ENCODE data around the gene RFFL. TPM values are rescaled to one million over a fixed set of nuclear protein-coding genes. Genes with fewer than 3 reads are reported as not detected.

Gene RFFL
- total and polyA plus RNA-seq, 9 of the 15 experiments (the other 6 are each of a cell fraction or from before 2014, with no cell fraction given): 3.4 to 18.1 (median 12.8) TPM

DNA sequence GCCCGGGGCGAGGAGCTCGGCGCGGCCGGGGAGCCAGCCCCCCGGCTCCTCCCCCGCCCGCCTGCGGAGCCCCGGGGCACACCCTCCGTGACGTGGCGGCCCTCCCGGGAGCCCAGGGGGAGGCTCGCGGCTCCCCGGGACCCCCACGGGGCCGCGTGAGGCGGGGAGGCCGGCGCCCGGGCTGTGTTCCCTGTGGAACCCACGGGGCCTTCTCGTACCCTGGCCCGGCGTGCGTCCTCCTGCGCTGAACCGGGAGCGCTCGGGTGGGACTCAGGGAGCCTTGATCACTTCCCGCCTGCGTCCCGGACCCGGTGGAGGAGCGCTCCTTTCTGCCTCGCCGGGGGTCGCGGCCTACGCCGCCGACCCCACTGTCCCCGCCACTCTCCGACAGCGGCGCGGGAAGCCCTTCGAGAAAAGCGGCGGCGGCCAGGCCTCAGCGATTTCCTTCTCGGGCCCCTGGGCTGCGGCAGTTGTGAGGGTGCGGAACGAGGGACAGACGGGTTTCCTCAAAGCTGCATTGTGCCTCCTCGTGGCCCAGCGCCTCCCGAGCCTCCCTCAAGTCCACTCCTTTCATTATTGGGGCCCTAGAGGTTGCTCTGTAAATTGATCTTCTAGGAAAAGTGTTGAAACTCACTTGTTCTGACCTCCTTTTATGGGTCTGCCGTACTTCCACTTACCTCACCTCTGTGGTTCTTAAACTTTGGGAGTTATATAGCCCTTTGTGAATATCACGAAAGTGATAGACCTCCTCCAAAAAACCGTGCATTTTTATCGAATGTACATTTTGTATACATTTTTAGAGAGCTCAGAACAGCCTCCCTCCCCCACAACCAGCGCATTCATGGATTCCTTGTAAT lies 82.6 kb downstream of the RFFL start (continued):
- TF ChIP-seq NR2F6 (CRISPR knock-in tag; IDR thresholded peaks at IDR 0.05) (no peak), DDX20 (tag; IDR thresholded peaks at IDR 0.05; ENCODE audit: low read depth) (no peak), SP1 (CRISPR knock-in tag; IDR thresholded peaks at IDR 0.05) (0 out of 2 replicates have a peak, but pooled peaks have one; percentile 4), POLR2G (IDR thresholded peaks at IDR 0.05; ENCODE audit: low read depth, low read length) (peak; percentile 91), SMAD1 (IDR thresholded peaks at IDR 0.05; ENCODE audit: low read depth, low read length, partially characterized antibody) (peak; percentile 3), HNRNPLL (IDR thresholded peaks at IDR 0.05; ENCODE audit: low read depth, low read length, poor library complexity, severe bottlenecking) (no peak), ZNF766 (CRISPR knock-in tag; conservative IDR thresholded peaks at IDR 0.05) (no peak; the same call in 1 of the 2 replicates), PTBP1 (IDR thresholded peaks at IDR 0.05; ENCODE audit: low read depth, low read length) (no peak), DIDO1 (tag; IDR thresholded peaks at IDR 0.05; ENCODE audit: low read depth) (no peak), MTA1 (IDR thresholded peaks at IDR 0.05; ENCODE audit: borderline replicate concordance) (no peak; the same call in 1 of the 2 replicates), KAT2B (IDR thresholded peaks at IDR 0.05; ENCODE audit: low read depth, low read length) (no peak), HBP1 (CRISPR knock-in tag; IDR thresholded peaks at IDR 0.05) (no peak), HNRNPL (IDR thresholded peaks at IDR 0.05; ENCODE audit: low read depth, low read length) (0 out of 2 replicates have a peak, but pooled peaks have one; percentile 48), EWSR1 (IDR thresholded peaks at IDR 0.05; ENCODE audit: borderline replicate concordance, low read depth, partially characterized antibody) (no peak), SRF (CRISPR knock-in tag; IDR thresholded peaks at IDR 0.05) (peak in 1 of 2 experiments; percentile 58; a peak in 1 of 4 replicates), ZSCAN32 (CRISPR knock-in tag; IDR thresholded peaks at IDR 0.05) (no peak), SIN3B (IDR thresholded peaks at IDR 0.05; ENCODE audit: low read depth) (peak; percentile 65; the same call in 1 of the 2 replicates), MTA2 (IDR thresholded peaks at IDR 0.05; ENCODE audit: low read depth) (no peak), MXD1 (CRISPR knock-in tag; IDR thresholded peaks at IDR 0.05; ENCODE audit: borderline replicate concordance, poor library complexity, severe bottlenecking) (no peak)
- TF ChIP-seq, protein P1, sequence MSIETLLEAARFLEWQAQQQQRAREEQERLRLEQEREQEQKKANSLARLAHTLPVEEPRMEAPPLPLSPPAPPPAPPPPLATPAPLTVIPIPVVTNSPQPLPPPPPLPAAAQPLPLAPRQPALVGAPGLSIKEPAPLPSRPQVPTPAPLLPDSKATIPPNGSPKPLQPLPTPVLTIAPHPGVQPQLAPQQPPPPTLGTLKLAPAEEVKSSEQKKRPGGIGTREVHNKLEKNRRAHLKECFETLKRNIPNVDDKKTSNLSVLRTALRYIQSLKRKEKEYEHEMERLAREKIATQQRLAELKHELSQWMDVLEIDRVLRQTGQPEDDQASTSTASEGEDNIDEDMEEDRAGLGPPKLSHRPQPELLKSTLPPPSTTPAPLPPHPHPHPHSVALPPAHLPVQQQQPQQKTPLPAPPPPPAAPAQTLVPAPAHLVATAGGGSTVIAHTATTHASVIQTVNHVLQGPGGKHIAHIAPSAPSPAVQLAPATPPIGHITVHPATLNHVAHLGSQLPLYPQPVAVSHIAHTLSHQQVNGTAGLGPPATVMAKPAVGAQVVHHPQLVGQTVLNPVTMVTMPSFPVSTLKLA (conservative IDR thresholded peaks at IDR 0.05): peak in 1 of 2 experiments; percentile 32; a peak in 2 of 4 replicates
- TF ChIP-seq, protein P2, sequence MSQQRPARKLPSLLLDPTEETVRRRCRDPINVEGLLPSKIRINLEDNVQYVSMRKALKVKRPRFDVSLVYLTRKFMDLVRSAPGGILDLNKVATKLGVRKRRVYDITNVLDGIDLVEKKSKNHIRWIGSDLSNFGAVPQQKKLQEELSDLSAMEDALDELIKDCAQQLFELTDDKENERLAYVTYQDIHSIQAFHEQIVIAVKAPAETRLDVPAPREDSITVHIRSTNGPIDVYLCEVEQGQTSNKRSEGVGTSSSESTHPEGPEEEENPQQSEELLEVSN (IDR thresholded peaks at IDR 0.05; ENCODE audit: borderline replicate concordance in 1 of 2, extremely low read depth in 1 of 2, insufficient read depth in 1 of 2, insufficient read length in 1 of 2, low read depth in 1 of 2, low read length in 1 of 2, poor library complexity in 1 of 2, severe bottlenecking in 1 of 2): peak; percentile 54 to 70

Data from K562 (cell line).